GM21515 (cell line): ENCODE data around the gene EIF4E1B.

Experiments
- ATAC-seq: cut with Tn5 transposase; IDR thresholded peaks from one replicate; pipeline ENCODE4 v1.9.1; 2021; ENCODE audit not compliant: unreplicated experiment

EIF4E1B gene

GRCh38 chr5:176679365-176680225 lies 49.1 kb downstream of the EIF4E1B start:
- no peak for ATAC-seq

- no peak for ATAC-seq
These were observed 49.7 kb downstream of the EIF4E1B start for GRCh38 chr5:176680226-176680563.

GRCh38 chr5:176682016-176682531 lies 51.6 kb downstream of the EIF4E1B start:
- no peak for ATAC-seq

GRCh38 chr5:176685010-176685409 lies 54.5 kb downstream of the EIF4E1B start:
- no peak for ATAC-seq

DNA sequence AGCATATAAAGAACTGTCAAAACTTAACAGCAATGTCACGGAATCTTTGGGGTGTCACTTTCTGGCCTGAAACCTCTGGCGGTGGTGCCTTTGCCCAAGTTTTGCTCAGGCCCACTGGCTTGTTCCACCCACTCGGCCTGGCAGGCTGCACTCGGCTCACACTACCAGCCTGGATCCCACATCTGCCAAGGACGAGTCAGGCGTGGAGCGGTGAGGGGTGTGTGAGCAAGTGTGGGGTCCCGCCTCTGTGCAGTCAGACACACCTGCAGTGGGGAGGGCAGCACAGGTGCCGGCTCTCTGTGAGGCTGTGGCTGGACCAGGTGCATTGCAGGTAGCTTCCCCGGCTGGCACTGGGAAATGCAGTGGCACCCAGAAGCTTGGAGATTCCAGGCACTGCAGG lies 56.8 kb downstream of the EIF4E1B start:
- ATAC-seq: no peak

DNA sequence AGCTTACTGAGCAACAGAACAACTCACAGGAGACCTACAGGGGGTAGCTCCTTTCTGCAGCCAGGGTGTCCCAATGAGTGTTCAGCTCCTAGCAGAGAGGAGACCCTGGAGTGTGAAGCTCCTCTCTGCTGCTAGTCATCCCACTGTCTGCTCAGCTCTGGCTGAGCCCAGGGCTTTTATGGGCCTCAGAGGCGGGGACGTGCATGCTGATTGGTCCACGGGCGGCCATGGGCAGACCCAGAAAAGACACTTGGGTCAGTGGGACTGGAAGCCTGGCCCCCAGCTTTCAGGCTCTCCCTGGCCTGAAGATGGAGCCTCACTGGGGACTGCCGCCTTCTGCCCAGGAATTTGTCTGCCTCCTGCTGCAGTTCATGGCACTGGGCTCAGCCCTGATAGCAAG lies 57.4 kb downstream of the EIF4E1B start:
- ATAC-seq: no peak

GRCh38 chr5:176690911-176691310 lies 60.4 kb downstream of the EIF4E1B start:
- ATAC-seq: no peak

DNA sequence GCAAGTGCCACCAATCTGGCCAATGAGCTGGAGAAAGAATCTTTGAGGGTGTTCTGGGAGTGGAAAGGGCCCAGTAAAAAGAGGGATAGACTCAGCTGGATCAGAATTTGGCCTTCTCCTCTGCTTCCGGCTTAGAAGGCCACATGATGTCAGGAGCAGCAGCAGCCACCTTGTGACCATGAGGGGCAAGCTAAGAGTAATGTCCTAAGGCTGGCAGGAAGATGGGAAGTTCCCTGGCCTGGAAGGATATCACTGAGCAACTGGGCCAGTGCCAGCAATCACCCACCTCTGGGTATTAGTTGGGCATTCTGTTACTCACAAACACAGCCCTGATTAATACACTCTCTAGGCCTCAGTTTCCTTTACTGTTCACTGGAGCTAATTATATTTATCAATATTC lies 61.0 kb downstream of the EIF4E1B start:
- ATAC-seq: no peak

- no peak for ATAC-seq
These were observed 61.9 kb downstream of the EIF4E1B start for GRCh38 chr5:176692326-176692725.

DNA sequence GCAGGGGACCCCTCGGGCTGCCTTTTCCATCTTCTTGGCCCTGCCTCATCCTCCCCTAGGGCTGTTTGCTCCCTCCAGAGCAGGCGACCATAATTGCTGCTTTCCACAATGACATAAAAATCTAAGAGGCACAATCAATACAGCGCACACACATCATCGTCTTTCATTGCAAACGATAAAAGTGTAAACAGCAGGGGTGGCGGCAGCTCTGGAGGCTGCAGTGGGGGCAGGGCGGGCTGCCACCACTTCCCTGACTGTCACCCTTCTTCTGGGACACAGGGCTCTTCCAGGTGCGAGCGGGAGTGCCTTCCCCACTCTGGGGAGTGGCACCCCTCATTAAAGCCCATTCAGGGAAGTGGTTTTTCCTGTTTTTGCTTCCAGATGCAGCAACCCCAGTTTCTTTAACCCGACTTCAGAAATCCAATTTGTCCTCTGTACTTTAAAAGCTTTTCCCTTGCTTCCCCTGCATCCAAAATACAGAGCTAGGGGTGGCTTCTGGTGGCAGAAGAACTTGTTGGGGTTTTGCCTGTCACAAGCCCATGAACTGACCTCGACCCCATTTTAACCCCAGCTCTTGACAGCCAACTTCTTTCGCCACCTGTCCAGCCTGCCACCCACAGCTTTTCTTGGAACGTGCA lies 62.5 kb downstream of the EIF4E1B start:
- ATAC-seq: no peak

- ATAC-seq: no peak
These were observed 63.0 kb downstream of the EIF4E1B start for GRCh38 chr5:176693477-176693851.

GRCh38 chr5:176694146-176694545 lies 63.7 kb downstream of the EIF4E1B start:
- ATAC-seq: no peak

DNA sequence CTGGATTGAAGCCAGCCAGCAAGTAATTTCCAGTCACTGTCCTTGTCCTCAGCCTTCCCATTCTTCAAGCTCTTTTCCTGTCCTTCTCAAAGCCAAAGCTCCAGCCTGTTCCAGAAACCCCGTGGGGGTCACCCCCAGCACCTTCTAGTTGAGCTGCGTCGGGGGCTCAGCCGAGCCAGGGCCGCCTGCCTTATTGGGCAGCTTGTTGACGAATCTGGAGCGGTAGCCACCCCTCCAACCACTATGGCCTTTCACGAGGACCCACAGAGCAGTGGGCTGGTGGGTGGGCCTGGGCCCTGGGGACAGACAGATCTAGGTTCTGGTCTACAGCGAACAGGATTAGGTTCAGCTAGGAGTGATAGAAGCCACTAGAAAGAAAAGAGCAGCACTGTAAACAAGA lies 64.2 kb downstream of the EIF4E1B start:
- ATAC-seq: no peak

DNA sequence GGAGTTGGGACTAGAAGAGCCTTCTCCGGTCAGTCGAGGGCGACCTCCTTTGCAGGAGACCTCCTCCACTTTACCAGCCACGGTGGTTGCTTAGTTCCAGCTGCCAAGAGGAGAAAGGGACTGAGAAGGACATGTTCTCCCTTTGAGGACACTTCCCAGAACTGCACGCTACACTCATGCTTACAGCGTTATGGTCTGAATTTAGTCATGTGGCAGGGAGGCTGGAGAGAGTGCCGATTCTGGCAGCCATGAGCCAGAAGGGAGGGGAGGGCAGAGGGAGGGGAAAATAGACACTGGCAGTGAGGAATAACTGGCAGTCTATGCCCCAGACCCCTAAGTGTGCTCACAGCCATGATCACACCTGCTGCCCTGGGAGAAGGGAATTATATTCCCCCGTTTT lies 64.6 kb downstream of the EIF4E1B start:
- ATAC-seq: no peak
